ENCODE data around the gene TEPSIN.

The TEPSIN gene

DNA sequence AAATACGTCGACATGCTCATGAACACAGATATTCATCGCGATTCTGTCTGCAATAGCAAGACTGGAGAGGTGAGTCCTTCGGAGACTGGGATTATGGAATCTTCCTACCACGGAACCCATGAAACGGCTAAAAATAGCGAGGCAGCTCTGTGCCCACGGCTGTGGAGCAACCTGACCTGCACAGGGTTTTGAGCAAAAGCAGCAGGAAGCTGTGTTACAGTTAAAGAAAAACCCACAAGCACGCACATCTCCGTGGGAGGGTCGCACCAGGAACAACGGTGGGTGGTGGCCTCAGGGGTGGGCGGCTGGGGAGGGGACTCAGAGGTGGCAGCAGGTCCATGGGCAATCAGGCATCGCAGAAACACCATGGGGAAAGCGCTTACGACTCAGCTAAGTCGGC, 31.4 kb upstream of the TEPSIN start:
- H3K9ac ChIP-seq (ENCODE audit: low read depth, low read length): no peak overlapping the region
- no peak overlapping the region for H2AFZ ChIP-seq (ENCODE audit: low read depth, low read length)
- H4K20me1 ChIP-seq (ENCODE audit: insufficient read depth, low read length): peaks cover 8% of the 10 kb centered on the region
- H3K4me2 ChIP-seq (ENCODE audit: insufficient read depth, low read length): no peak overlapping the region
- no peaks in the 10 kb centered on the region for H3K4me1 ChIP-seq (ENCODE audit: insufficient read depth, low read length)
- H3K36me3 ChIP-seq (ENCODE audit: insufficient read depth, low read length): peaks cover 70% of the 10 kb centered on the region
- no peak overlapping the region for H3K27ac ChIP-seq (ENCODE audit: low read length)
- H3K9me3 ChIP-seq (ENCODE audit: insufficient read depth, low read length, severe bottlenecking): no peaks in the 10 kb centered on the region
- TF ChIP-seq, protein P1, sequence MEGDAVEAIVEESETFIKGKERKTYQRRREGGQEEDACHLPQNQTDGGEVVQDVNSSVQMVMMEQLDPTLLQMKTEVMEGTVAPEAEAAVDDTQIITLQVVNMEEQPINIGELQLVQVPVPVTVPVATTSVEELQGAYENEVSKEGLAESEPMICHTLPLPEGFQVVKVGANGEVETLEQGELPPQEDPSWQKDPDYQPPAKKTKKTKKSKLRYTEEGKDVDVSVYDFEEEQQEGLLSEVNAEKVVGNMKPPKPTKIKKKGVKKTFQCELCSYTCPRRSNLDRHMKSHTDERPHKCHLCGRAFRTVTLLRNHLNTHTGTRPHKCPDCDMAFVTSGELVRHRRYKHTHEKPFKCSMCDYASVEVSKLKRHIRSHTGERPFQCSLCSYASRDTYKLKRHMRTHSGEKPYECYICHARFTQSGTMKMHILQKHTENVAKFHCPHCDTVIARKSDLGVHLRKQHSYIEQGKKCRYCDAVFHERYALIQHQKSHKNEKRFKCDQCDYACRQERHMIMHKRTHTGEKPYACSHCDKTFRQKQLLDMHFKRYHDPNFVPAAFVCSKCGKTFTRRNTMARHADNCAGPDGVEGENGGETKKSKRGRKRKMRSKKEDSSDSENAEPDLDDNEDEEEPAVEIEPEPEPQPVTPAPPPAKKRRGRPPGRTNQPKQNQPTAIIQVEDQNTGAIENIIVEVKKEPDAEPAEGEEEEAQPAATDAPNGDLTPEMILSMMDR (IDR thresholded peaks at IDR 0.05; ENCODE audit: borderline replicate concordance, extremely low read depth, low read length, poor library complexity, severe bottlenecking): no peak
- H3K4me3 ChIP-seq (ENCODE audit: low read depth in 1 of 2, low read length in 2 of 2): no peak overlapping the region
- no peak for ATAC-seq (ENCODE audit: insufficient read depth, low read depth)
- no peaks in the 10 kb centered on the region for H3K79me2 ChIP-seq (ENCODE audit: insufficient read depth, low read length)
- no peaks in the 10 kb centered on the region for H3K27me3 ChIP-seq (ENCODE audit: insufficient read depth, low read length, poor library complexity)
- DNase-seq: no peak

DNA sequence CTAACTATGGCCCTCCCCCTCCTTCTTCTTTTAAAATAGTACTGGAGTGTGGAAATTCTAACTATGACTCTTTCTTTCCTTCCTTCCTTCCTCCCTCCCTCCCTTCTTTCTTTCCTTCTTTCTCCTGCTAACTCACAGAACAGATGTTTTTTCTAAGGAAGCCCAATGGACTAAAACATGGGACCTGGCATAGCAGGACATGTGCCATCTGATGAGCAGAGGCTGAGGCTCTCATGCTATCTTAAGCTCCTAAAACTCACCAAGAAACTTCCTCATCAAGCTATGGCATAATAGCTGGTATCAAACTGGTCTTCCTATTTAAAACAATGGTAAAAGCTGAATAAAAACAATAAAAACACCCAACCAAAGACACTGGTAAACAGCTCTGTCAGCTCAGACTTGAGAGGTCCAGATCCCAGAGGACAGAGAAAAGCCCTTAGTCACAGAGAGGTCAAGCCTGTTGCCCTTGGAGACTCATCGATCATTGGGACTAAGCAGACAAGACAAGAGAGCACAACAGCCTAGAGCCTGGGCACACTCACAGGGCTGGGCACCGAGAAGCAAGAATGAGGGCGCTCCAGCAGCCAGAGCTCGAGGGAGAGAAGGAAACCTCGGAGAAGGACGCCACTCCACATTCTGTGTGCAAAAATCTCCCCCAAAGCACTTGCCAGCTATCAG, 28.7 kb upstream of the TEPSIN start:
- no peak overlapping the region for H3K4me2 ChIP-seq (ENCODE audit: insufficient read depth, low read length)

DNA sequence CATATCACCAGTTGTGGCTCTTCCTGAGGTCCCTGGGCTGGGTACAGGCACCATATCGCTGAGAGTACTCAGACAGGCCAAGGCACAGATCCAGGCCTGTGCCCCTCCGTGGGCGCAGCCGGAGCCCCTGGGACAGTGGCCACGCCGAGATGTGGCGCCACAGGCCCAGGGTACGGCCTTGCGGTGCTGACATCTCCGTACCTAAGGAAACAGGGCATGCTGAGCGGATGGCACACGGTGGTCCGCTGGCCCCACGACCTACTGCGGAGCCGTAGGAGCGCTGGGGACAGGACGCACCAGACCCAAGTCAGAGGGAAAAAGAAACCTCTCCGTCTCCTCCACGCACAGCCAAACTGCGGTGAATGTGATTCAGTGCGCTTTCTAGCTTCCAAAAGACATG, 26.7 kb upstream of the TEPSIN start:
- no peaks in the 10 kb centered on the region for H3K27me3 ChIP-seq (ENCODE audit: insufficient read depth, low read length, poor library complexity)
- peaks cover 79% of the 10 kb centered on the region for H3K36me3 ChIP-seq (ENCODE audit: insufficient read depth, low read length)
- DNase-seq (no peak), ATAC-seq (ENCODE audit: insufficient read depth, low read depth) (no peak)
- no peaks in the 10 kb centered on the region for H3K9me3 ChIP-seq (ENCODE audit: insufficient read depth, low read length, severe bottlenecking)
- no peak overlapping the region for H2AFZ ChIP-seq (ENCODE audit: low read depth, low read length)
- no peaks in the 10 kb centered on the region for H3K79me2 ChIP-seq (ENCODE audit: insufficient read depth, low read length)
- no peak for TF ChIP-seq EZH2 (IDR thresholded peaks at IDR 0.05; ENCODE audit: borderline replicate concordance, low read depth, low read length, severe bottlenecking)
- TF ChIP-seq, protein P1 (IDR thresholded peaks at IDR 0.05; ENCODE audit: borderline replicate concordance, extremely low read depth, low read length, poor library complexity, severe bottlenecking): no peak
- H3K9ac ChIP-seq (ENCODE audit: low read depth, low read length): no peak overlapping the region
- peaks cover 11% of the 10 kb centered on the region; the same call in 1 of the 2 replicates for H4K20me1 ChIP-seq (ENCODE audit: insufficient read depth, low read length)
- no peaks in the 10 kb centered on the region for H3K4me1 ChIP-seq (ENCODE audit: insufficient read depth, low read length)
- H3K4me3 ChIP-seq (ENCODE audit: low read depth in 1 of 2, low read length in 2 of 2): no peak overlapping the region
- H3K4me2 ChIP-seq (ENCODE audit: insufficient read depth, low read length): no peak overlapping the region
- no peak overlapping the region for H3K27ac ChIP-seq (ENCODE audit: low read length)

More for the DNA sequence above, 28.7 kb upstream of the TEPSIN start:
- Histone ChIP-seq H4K20me1 (ENCODE audit: insufficient read depth, low read length) (peaks cover 11% of the 10 kb centered on the region; the same call in 1 of the 2 replicates), H3K27ac (ENCODE audit: low read length) (no peak overlapping the region), H3K27me3 (ENCODE audit: insufficient read depth, low read length, poor library complexity) (no peaks in the 10 kb centered on the region), H3K4me1 (ENCODE audit: insufficient read depth, low read length) (no peaks in the 10 kb centered on the region), H3K9ac (ENCODE audit: low read depth, low read length) (no peak overlapping the region), H3K9me3 (ENCODE audit: insufficient read depth, low read length, severe bottlenecking) (no peaks in the 10 kb centered on the region), H3K36me3 (ENCODE audit: insufficient read depth, low read length) (peaks cover 71% of the 10 kb centered on the region), H3K4me3 (ENCODE audit: low read depth in 1 of 2, low read length in 2 of 2) (no peak overlapping the region), H3K79me2 (ENCODE audit: insufficient read depth, low read length) (no peaks in the 10 kb centered on the region), H2AFZ (ENCODE audit: low read depth, low read length) (no peak overlapping the region)
- DNase-seq (no peak), ATAC-seq (ENCODE audit: insufficient read depth, low read depth) (no peak)
- no peak for TF ChIP-seq EZH2 (IDR thresholded peaks at IDR 0.05; ENCODE audit: borderline replicate concordance, low read depth, low read length, severe bottlenecking)
- TF ChIP-seq, protein P1 (IDR thresholded peaks at IDR 0.05; ENCODE audit: borderline replicate concordance, extremely low read depth, low read length, poor library complexity, severe bottlenecking): no peak

Data from DND-41 (cell line).